ENCODE results near the gene ZMYND10.
A peak's percentile ranks its signal among the peaks of the same experiment; 100 is the strongest.
"Not testable (repeated sequence)": the region's sequence is repeated elsewhere in the genome, so short reads cannot be mapped to it uniquely, and the experiment has no call there.

Gene ZMYND10

GRCh38 chr3:50324351-50325112, 21.0 kb downstream of the ZMYND10 start:
- peak; percentile 74 for DNase-seq

GRCh38 chr3:50323614-50324199, 21.8 kb downstream of the ZMYND10 start:
- DNase-seq: no peak

- no peak for DNase-seq
Measured at GRCh38 chr3:50323092-50323600, 22.4 kb downstream of the ZMYND10 start.

- DNase-seq: no peak
Measured at GRCh38 chr3:50322386-50323091, 23.0 kb downstream of the ZMYND10 start, which contains the start of gene HYAL2. HYAL2 (minus strand) TSS chr3:50322745; CDS start chr3:50320489, 2,256 bp downstream.

- DNase-seq: no peak
Measured at GRCh38 chr3:50322115-50322385, 23.5 kb downstream of the ZMYND10 start.

- peak; percentile 91 for DNase-seq
Measured at GRCh38 chr3:50321336-50322114, 24.0 kb downstream of the ZMYND10 start.

GRCh38 chr3:50320853-50321335, 24.6 kb downstream of the ZMYND10 start:
- DNase-seq: peak; percentile 79

GRCh38 chr3:50319894-50320625, 25.5 kb downstream of the ZMYND10 start:
- DNase-seq: no peak

- DNase-seq: no peak
Measured at GRCh38 chr3:50319181-50319893, 26.2 kb downstream of the ZMYND10 start.

GRCh38 chr3:50318615-50319014, 26.9 kb downstream of the ZMYND10 start:
- no peak for DNase-seq

- no peak for DNase-seq
Measured at GRCh38 chr3:50318163-50318562, 27.4 kb downstream of the ZMYND10 start.

GRCh38 chr3:50317300-50317699, 28.2 kb downstream of the ZMYND10 start:
- DNase-seq: no peak

GRCh38 chr3:50316657-50317242, 28.8 kb downstream of the ZMYND10 start:
- DNase-seq: peak; percentile 60

GRCh38 chr3:50314816-50315215, 30.7 kb downstream of the ZMYND10 start:
- no peak for DNase-seq

GRCh38 chr3:50314342-50314741, 31.2 kb downstream of the ZMYND10 start:
- DNase-seq: no peak

GRCh38 chr3:50312041-50312440, 33.5 kb downstream of the ZMYND10 start:
- not testable (repeated sequence) for DNase-seq

- DNase-seq: no peak
Measured at GRCh38 chr3:50304601-50305000, 40.9 kb downstream of the ZMYND10 start.

- no peak for DNase-seq
Measured at GRCh38 chr3:50303013-50303815, 42.3 kb downstream of the ZMYND10 start, which contains the start of gene HYAL1. HYAL1 (minus strand) TSS chr3:50303574; CDS start chr3:50302956, 618 bp downstream.

GRCh38 chr3:50302095-50303012, 43.2 kb downstream of the ZMYND10 start:
- DNase-seq: no peak
